GM12875 (cell line): Measurements from ENCODE around the gene SPOCK2.

ENCODE experiments used
- H3K4me3 ChIP-seq: one replicate; pipeline ENCODE4 v1.5.1; 2011; ENCODE audit warnings: low read depth, low read length, control low read depth
- TF ChIP-seq, protein P1 (sequence below): IDR thresholded peaks from 2 replicates; pipeline ENCODE4 v1.5.1; 2011; ENCODE audit warnings: low read depth, mild to moderate bottlenecking, control low read depth, inconsistent platforms, low read length, moderate library complexity, borderline replicate concordance; ENCODE audit not compliant: insufficient read depth

Gene SPOCK2

DNA sequence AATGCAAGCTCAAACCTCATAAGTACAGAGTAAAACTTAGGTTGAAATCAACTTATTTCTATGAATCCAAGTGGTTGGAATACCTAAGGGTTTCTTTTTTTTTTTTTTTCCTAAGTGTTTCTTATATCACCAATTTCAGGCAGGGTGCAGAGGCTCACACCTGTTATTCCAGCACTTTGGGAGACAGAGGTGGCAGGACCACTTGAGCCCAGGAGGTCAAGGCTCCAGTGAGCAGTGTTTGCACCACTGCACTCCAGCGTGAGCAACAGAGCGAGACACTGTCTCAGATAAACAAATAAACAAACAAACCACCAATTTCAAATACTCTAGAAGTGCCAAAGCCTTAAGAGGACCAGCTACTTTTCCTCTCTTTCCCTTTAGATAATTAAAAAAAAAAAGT lies 39.2 kb upstream of the SPOCK2 start:
- H3K4me3 ChIP-seq: no peak overlapping the region
- TF ChIP-seq, protein P1, sequence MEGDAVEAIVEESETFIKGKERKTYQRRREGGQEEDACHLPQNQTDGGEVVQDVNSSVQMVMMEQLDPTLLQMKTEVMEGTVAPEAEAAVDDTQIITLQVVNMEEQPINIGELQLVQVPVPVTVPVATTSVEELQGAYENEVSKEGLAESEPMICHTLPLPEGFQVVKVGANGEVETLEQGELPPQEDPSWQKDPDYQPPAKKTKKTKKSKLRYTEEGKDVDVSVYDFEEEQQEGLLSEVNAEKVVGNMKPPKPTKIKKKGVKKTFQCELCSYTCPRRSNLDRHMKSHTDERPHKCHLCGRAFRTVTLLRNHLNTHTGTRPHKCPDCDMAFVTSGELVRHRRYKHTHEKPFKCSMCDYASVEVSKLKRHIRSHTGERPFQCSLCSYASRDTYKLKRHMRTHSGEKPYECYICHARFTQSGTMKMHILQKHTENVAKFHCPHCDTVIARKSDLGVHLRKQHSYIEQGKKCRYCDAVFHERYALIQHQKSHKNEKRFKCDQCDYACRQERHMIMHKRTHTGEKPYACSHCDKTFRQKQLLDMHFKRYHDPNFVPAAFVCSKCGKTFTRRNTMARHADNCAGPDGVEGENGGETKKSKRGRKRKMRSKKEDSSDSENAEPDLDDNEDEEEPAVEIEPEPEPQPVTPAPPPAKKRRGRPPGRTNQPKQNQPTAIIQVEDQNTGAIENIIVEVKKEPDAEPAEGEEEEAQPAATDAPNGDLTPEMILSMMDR: no peak

DNA sequence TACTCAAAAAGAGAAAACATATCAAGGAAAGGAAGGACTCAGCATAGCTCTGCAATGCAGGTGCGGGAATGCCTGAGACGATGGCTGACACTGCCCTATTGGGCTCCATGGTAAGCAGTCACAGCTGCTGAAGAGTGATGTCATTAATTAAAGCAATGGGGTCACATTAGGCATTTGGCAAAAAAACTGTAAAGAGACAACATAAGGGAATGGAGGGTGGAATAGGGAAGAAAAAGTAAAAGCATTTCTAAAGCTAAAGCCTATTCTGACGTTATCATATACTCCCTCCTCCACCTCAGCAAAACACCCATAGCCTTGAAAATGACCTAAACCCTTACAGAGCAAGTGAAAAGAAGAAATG lies 38.5 kb upstream of the SPOCK2 start:
- TF ChIP-seq, protein P1: no peak
- no peak overlapping the region for H3K4me3 ChIP-seq

DNA sequence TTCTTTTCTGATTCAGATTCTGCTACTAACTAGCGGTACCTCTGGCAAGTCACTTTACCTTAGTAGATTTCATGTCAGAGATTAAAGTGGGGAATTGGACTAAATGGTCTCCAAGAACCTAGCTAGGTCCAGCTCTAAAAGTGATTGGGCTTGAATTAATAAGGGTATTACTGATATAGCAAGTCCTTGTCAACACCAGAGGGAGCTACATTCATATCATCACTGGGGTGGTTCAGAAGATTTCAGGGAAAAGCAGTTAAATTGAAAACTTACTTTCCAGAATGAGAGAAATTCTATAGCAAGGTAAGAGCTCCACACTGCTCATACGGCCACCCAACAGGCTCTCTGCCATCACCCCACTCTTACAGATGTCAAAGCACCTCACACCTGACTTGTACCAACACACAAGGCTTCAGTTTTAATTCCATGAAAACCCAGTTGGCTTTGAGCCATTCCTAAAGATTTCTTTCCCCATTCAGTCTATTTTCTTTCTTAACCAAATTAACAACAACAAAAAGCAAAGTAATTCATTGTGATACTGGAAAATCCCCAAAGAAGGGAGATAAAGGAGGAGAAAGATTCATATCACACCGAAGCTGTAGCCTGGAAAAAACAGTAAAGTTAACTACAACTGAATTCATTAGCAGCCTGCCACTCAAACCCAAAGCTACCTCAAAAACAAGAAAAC lies 38.0 kb upstream of the SPOCK2 start:
- TF ChIP-seq, protein P1: peak; percentile 10; the same call in 1 of the 2 replicates
- no peak overlapping the region for H3K4me3 ChIP-seq

DNA sequence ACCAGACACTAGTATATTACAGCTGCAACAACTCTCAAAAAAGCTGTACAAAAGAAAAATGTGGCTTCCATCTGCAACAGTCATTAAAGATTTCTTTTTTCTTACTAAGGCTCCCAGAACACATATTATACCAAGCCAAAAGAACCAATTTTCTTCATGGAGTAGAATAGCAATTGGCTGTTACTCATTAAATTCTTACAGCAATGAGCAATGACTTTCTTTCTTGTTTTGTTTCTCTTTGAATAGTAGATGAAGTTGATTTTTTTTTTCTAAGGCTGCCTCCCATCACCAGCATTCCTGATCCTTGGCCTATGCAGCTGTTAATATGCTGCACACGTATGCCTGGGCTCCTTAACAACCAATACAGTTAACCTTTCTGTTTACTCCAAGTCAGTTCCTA lies 36.6 kb upstream of the SPOCK2 start:
- TF ChIP-seq, protein P1: no peak
- H3K4me3 ChIP-seq: no peak overlapping the region

DNA sequence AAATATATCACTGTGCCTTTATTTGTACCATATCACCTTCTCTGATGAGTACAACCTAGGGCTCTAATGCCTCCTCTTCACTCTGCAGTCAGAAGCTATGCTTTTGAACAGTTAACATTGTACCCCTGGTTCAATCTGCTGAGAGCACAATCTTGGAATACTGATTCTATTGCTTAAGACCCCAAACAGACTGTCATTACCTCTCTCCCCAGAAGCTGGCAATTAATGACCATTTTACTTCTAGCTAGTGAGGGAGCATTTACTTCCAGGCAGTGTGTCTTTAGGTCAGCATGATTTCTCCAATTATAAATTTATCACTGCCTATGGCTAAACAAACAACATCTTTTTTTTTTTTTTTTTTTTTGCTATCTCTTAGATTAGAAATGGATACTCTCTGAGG lies 36.0 kb upstream of the SPOCK2 start:
- TF ChIP-seq, protein P1: no peak
- no peak overlapping the region for H3K4me3 ChIP-seq

DNA sequence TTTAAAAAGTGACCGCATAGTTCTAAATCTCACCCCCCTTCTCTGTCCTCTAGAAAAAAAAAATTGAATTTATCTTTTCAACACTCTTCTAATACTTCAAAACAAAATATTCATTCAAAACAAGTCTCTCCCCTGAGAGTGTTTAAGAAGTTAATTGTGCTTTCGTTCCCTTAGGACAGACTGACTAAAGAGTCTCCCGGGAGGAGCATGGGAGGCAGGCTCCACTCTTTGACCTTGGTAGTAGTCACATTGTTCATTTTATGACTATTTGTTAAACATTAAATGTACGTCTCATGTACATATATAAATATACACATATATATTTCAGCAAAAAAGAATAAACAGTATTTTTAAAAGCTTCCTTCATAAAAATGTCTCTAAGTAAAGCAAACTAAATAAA lies 35.3 kb upstream of the SPOCK2 start:
- TF ChIP-seq, protein P1: no peak
- H3K4me3 ChIP-seq: no peak overlapping the region

DNA sequence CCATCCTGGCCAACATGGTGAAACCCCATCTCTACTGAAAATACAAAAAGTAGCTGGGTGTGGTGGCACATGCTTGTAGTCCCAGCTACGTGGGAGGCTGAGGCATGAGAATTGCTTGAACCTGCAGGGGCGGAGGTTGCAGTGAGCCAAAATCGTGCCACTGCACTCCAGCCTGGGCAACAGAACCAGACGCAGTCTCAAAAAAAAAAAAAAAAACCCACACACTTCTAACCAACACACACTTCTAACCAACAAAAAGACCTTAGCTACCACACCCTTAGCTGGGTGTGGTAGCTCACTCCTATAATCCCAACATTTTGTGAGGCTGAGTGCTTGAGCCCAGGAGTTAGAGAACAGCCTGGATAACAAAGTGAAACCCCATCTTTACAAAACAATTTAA lies 33.9 kb upstream of the SPOCK2 start:
- TF ChIP-seq, protein P1: no peak

More for the DNA sequence above, 33.9 kb upstream of the SPOCK2 start:
- H3K4me3 ChIP-seq: no peak overlapping the region
